Stimulated activated CD8-positive, alpha-beta memory T cell treated with anti-CD3 and anti-CD28 coated beads, Interleukin-4, amount 100 ng/mL, for 24 hours (primary cell): ENCODE results near the gene DDRGK1.
"Not testable (repeated sequence)": the region's sequence is repeated elsewhere in the genome, so short reads cannot be mapped to it uniquely, and the experiment has no call there.

Source experiments
- DNase-seq: peaks from one replicate; pipeline ENCODE4 v3.0.0-alpha.2; 2020; ENCODE audit warnings: low read depth

Gene DDRGK1

GRCh38 chr20:3164763-3165410, 39.6 kb downstream of the DDRGK1 start:
- no peak for DNase-seq

DNA sequence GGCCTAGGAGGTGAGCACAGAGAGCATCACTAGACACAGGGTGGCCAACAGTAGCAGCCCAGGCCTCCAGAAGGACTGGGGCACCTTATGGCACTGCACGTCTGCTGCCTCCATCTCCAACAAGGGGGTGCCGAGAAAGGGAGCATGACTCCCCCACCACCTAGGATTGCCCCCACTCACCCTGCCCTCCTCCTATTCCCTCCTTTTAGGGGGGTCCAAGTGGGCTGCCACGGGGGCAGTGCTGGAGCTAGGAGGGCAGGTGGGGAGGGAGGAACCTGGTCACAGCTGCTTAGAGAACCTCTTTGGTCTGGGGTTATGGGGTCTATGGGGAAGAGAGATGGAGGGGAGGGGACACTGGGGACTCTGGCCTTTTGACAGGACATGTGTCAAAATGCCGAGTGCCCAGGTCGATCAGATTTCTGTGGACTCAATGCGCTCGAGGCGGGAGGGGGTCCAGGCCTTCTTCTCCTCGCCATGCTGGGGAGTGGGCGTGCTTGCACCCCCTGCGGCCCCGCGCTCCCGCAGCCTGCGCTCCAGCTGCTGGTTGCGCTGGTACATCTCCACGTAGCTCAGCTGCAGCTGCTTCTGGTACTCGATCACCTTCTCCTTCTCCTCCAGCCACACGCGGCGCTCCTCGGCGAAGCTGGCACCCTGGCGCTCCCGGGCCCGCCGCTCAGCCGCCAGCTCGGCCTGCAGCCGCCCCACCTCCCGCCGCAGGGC, 40.3 kb downstream of the DDRGK1 start:
- DNase-seq: no peak

- no peak for DNase-seq
These were observed 41.1 kb downstream of the DDRGK1 start for GRCh38 chr20:3163099-3164042.

- DNase-seq: no peak
These were observed 42.3 kb downstream of the DDRGK1 start for GRCh38 chr20:3162080-3162611.

- no peak for DNase-seq
These were observed 43.0 kb downstream of the DDRGK1 start for GRCh38 chr20:3161316-3162079.

- DNase-seq: no peak
These were observed 44.1 kb downstream of the DDRGK1 start for GRCh38 chr20:3160418-3160817.

DNA sequence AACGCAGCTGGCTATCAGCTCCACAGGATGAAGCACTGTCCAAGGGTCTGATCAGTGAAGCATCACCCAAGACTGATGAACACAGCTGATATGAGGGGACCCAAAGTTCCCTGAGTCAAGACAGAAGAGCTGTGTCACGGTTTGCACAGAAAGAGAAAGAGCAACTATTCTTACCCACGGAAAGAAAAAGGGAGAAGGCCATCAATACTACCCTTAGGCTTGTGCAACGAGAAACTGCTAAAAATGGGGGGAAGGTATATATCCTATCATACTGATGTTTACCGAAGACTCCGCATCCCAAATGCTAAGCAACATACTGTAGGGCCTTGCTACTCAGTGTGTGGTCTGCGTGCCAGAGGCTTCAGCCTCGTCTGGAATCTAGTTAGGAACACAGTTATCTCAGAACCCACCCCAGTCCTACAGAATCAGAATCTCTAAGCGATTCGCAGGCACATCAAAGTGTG, 45.5 kb downstream of the DDRGK1 start:
- DNase-seq: no peak

GRCh38 chr20:3157817-3158216, 46.7 kb downstream of the DDRGK1 start:
- no peak for DNase-seq

- no peak for DNase-seq
These were observed 47.5 kb downstream of the DDRGK1 start for GRCh38 chr20:3156811-3157619.

DNA sequence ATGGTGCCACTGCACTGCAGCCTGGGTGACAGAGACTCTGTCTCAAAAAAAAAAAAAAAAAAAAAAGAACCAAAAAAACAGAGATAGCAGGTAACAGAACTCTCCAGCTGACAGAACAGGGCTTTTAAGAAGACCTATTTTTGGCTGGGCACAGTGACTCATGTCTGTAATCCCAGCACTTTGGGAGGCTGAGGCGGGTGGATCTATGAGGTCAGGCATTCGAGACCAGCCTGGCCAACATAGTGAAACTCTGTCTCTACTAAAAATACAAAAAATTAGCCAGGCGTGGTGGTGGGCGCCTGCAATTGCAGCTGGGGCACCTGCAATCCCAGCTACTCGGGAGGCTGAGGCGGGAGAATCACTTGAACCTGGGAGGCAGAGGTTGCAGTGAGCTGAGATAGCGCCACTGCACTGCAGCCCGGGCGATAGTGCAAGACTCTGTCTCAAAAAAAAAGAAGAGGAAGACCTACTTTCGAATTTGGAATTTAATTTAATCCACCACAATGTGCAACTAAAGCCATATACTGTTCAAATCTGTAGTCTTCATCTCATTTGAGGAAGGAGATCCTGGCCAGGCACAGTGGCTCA, 52.3 kb downstream of the DDRGK1 start:
- DNase-seq: not testable (repeated sequence)

DNA sequence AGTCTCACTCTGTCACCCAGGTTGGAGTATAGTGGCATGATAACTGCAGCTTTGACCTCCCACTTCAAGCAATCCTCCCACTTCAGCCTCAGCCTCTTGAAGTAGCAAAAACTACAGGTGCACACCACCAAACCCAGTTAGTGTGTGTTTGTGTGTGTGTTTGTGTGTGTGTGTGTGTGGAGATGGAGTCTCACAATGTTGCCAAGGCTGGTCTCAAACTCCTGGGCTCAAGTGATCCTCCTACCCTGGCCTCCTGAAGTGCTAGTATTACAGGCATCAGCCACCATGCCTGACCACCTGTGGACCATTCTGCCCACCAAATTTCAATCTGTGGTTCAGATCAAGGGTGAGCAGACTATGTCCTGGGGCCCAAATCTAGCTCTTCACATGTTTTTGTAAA, 53.6 kb downstream of the DDRGK1 start:
- no peak for DNase-seq

GRCh38 chr20:3146732-3147341, 57.6 kb downstream of the DDRGK1 start:
- DNase-seq: no peak

- no peak for DNase-seq
These were observed 62.7 kb downstream of the DDRGK1 start for GRCh38 chr20:3141757-3142156.
